HepG2 (cell line): ENCODE data around the gene CYP21A2. TPM values are rescaled to one million over a fixed set of nuclear protein-coding genes. Genes with fewer than 3 reads are reported as not detected.
A peak's percentile ranks its signal among the peaks of the same experiment; 100 is the strongest.

Experiments used
- ARNT2 ChIP-seq: sonication (generic); formaldehyde crosslinking; IDR thresholded peaks from 2 replicates; pipeline ENCODE4 v1.8.0; 2022; ENCODE audit warnings: mild to moderate bottlenecking, low read depth, missing genetic modification reagents, moderate library complexity
- EED ChIP-seq: sonication (generic); formaldehyde crosslinking; IDR thresholded peaks from 2 replicates; pipeline ENCODE4 v1.5.0; 2020; ENCODE audit warnings: mild to moderate bottlenecking, missing genetic modification reagents
- FOXO1 ChIP-seq: sonication (generic); formaldehyde crosslinking; IDR thresholded peaks from 2 replicates; pipeline ENCODE4 v1.4.0; 2020; ENCODE audit warnings: missing genetic modification reagents
- MAF1 ChIP-seq: sonication (generic); formaldehyde crosslinking; IDR thresholded peaks from 2 replicates; pipeline ENCODE4 v1.5.0; 2020; ENCODE audit warnings: missing genetic modification reagents, borderline replicate concordance
- MED8 ChIP-seq: sonication (generic); formaldehyde crosslinking; IDR thresholded peaks from 2 replicates; pipeline ENCODE4 v1.8.1; 2023; ENCODE audit warnings: mild to moderate bottlenecking, missing genetic modification reagents; ENCODE audit not compliant: insufficient replicate concordance
- SATB2 ChIP-seq: sonication (generic); formaldehyde crosslinking; IDR thresholded peaks from 2 replicates; pipeline ENCODE4 v1.5.0; 2020; ENCODE audit warnings: missing genetic modification reagents
- SP5 ChIP-seq: IDR thresholded peaks from 2 replicates; pipeline ENCODE4 v1.6.1; 2016; ENCODE audit warnings: low read depth, borderline replicate concordance
- U2AF2 ChIP-seq: fragments of 200-400 bp; formaldehyde crosslinking; IDR thresholded peaks from 2 replicates; pipeline ENCODE4 v1.6.1; 2017; ENCODE audit warnings: low read depth, mild to moderate bottlenecking, low read length
- ZNF616 ChIP-seq: sonication (generic); formaldehyde crosslinking; IDR thresholded peaks from 2 replicates; pipeline ENCODE4 v1.5.0; 2020; ENCODE audit warnings: low read depth, mild to moderate bottlenecking, missing genetic modification reagents
- ZNF687 ChIP-seq: sonication (generic); formaldehyde crosslinking; IDR thresholded peaks from 2 replicates; pipeline ENCODE4 v1.5.1; 2020; ENCODE audit warnings: mild to moderate bottlenecking, missing genetic modification reagents, moderate library complexity
- polyA plus RNA-seq, 8 experiments: library from polyadenylated mRNA; depleted of rRNA in 3 of 8; stranded (reverse) in 7 of 8; unstranded in 1 of 8; fragments of >200 nt; fragmentation: Illumina TruSeq in 4 of 8; extraction: Trizol in 4 of 8; gene quantifications; 2 replicates each; pipeline versions ENCODE4 v1.2.1 to v1.2.3, GENCODE V29; 2011 to 2016; ENCODE audit warnings: low read depth in 4 of 8, missing spikeins in 1 of 8, mixed read lengths in 1 of 8; ENCODE audit not compliant: insufficient read depth in 1 of 8
- total RNA-seq, 5 experiments: library from RNA; depleted of rRNA; stranded (reverse); fragments of >200 nt; fragmentation: Illumina TruSeq; extraction: Trizol; gene quantifications; 2 replicates each; pipeline ENCODE4 v1.2.3, GENCODE V29; 2016; ENCODE audit warnings: low read depth in 1 of 5

The CYP21A2 gene
- total and polyA plus RNA-seq, 2 of the 13 experiments (the other 11 are each of a cell fraction or from before 2014, with no cell fraction given), result 1.5 to 6.3 TPM

GRCh38 chr6:32085759-32086459 lies 47.7 kb downstream of the CYP21A2 start (continued):
- 0 out of 2 replicates have a peak, but pooled peaks have one; percentile 4 for TF ChIP-seq ZNF687 (CRISPR knock-in tag)
- no peak for TF ChIP-seq FOXO1
- peak; percentile 26 for TF ChIP-seq MED8 (CRISPR knock-in tag)
- 0 out of 2 replicates have a peak, but pooled peaks have one; percentile 47 for TF ChIP-seq EED (CRISPR knock-in tag)
- TF ChIP-seq SATB2 (CRISPR knock-in tag), result no peak
- TF ChIP-seq MAF1 (CRISPR knock-in tag), result no peak
- TF ChIP-seq SP5 (CRISPR knock-in tag), result no peak
- no peak for TF ChIP-seq U2AF2
- no peak for TF ChIP-seq ARNT2 (CRISPR knock-in tag)
- no peak for TF ChIP-seq ZNF616 (CRISPR knock-in tag)
